ENCODE results near the gene EXOG. TPM values are rescaled to one million over a fixed set of nuclear protein-coding genes. Genes with fewer than 3 reads are reported as not detected.

EXOG gene
- total RNA-seq, 1 experiment from 2014 or later = 8.3 TPM

GRCh38 chr3:38500688-38501417 is 4.7 kb downstream of the EXOG start:
- ChIA-PET RAD21 (ENCODE audit: low non-redundant PET in 1 of 2, low total read pairs in 2 of 2, uncharacterized antibody in 2 of 2, unreplicated experiment in 2 of 2) (no interaction called here), CTCF (interaction anchor here (1.1 to 1.9 kb wide), 2 partner anchors 20 to 162 kb away, joined by 3 to 4 read pairs; no protein-coding TSS in a partner anchor), POLR2A (no interaction called here)
- Histone ChIP-seq H3K9me2 (ENCODE audit: insufficient read depth) (no peaks in the 10 kb centered on the region), H3K79me2 (ENCODE audit: insufficient read depth, low read length) (no peaks in the 10 kb centered on the region; the same call in 1 of the 2 replicates), H3K4me2 (ENCODE audit: low read length) (no peak overlapping the region), H3K36me3 (ENCODE audit: control insufficient read depth in 1 of 2, insufficient read depth in 2 of 2, low read length in 2 of 2) (peaks cover 0 to 8% of the 10 kb centered on the region in 2 experiments; a peak in 2 of 4 replicates), H3K27me3 (ENCODE audit: insufficient read depth, low read length) (no peaks in the 10 kb centered on the region), H3K4me3 (replicated peaks in 1 of 2; ENCODE audit: low read depth in 1 of 2, low read length in 2 of 2) (no peak overlapping the region), H3K27ac (ENCODE audit: low read depth, low read length) (no peak overlapping the region), H3K4me1 (ENCODE audit: control insufficient read depth in 1 of 2, insufficient read depth in 2 of 2, low read length in 2 of 2) (peaks cover 4 to 7% of the 10 kb centered on the region in 2 experiments; a peak in 3 of 4 replicates), H3K9me3 (ENCODE audit: control insufficient read depth in 1 of 2, insufficient read depth in 1 of 2, low read depth in 1 of 2, low read length in 2 of 2) (no peaks in the 10 kb centered on the region), H3K9ac (ENCODE audit: low read length) (no peak overlapping the region), H2AFZ (ENCODE audit: low read depth, low read length, poor library complexity, severe bottlenecking) (no peak overlapping the region), H4K20me1 (ENCODE audit: insufficient read depth) (no peaks in the 10 kb centered on the region)
- ATAC-seq (no peak), DNase-seq (ENCODE audit: low read depth, low spot score) (no peak)
- no TSS peak for BruUV-seq (replicated peaks)
- no peak for TF ChIP-seq POLR2AphosphoS5 (IDR thresholded peaks at IDR 0.05; ENCODE audit: low read depth, low read length)
- intact Hi-C loops (cut with micrococcal nuclease) = no loop called here

GRCh38 chr3:38507120-38507519 is 11.0 kb downstream of the EXOG start:
- Histone ChIP-seq H3K79me2 (ENCODE audit: insufficient read depth, low read length) (no peaks in the 10 kb centered on the region), H3K27me3 (ENCODE audit: insufficient read depth, low read length) (no peaks in the 10 kb centered on the region), H3K4me1 (ENCODE audit: control insufficient read depth in 1 of 2, insufficient read depth in 2 of 2, low read length in 2 of 2) (no peaks in the 10 kb centered on the region), H3K9me2 (ENCODE audit: insufficient read depth) (no peaks in the 10 kb centered on the region), H3K9me3 (ENCODE audit: control insufficient read depth in 1 of 2, insufficient read depth in 1 of 2, low read depth in 1 of 2, low read length in 2 of 2) (no peaks in the 10 kb centered on the region), H3K36me3 (ENCODE audit: control insufficient read depth in 1 of 2, insufficient read depth in 2 of 2, low read length in 2 of 2) (peaks cover 6 to 12% of the 10 kb centered on the region in 2 experiments; a peak in 2 of 4 replicates), H4K20me1 (ENCODE audit: insufficient read depth) (no peaks in the 10 kb centered on the region), H3K4me3 (replicated peaks in 1 of 2; ENCODE audit: low read depth in 1 of 2, low read length in 2 of 2) (no peak overlapping the region), H2AFZ (ENCODE audit: low read depth, low read length, poor library complexity, severe bottlenecking) (no peak overlapping the region), H3K9ac (ENCODE audit: low read length) (no peak overlapping the region), H3K27ac (ENCODE audit: low read depth, low read length) (no peak overlapping the region), H3K4me2 (ENCODE audit: low read length) (no peak overlapping the region)
- BruUV-seq (replicated peaks) = no TSS peak
- DNase-seq (ENCODE audit: low read depth, low spot score) = no peak
- no peak for ATAC-seq
- intact Hi-C loops (cut with micrococcal nuclease) = no loop called here
- ChIA-PET RAD21 (ENCODE audit: low non-redundant PET in 1 of 2, low total read pairs in 2 of 2, uncharacterized antibody in 2 of 2, unreplicated experiment in 2 of 2) (no interaction called here), POLR2A (no interaction called here), CTCF (interaction anchor here (1.3 kb wide), 1 partner anchor 14 kb away, joined by 3 read pairs; no protein-coding TSS in a partner anchor)
- no peak for TF ChIP-seq EGR1 (IDR thresholded peaks at IDR 0.05; ENCODE audit: low read depth)
- TF ChIP-seq YY1 (IDR thresholded peaks at IDR 0.05; ENCODE audit: extremely low read depth, insufficient replicate concordance, low read depth, low read length) = no peak
- no peak for TF ChIP-seq POLR2A (IDR thresholded peaks at IDR 0.05; ENCODE audit: borderline replicate concordance, extremely low read depth, insufficient read depth, insufficient read length)
- TF ChIP-seq ZFX (IDR thresholded peaks at IDR 0.05) = no peak
